ENCODE results near the gene SBF2.

SBF2 gene

GRCh38 chr11:9741260-9741659, 552.8 kb downstream of the SBF2 start:
- no peaks in the 10 kb centered on the region for H3K9me3 ChIP-seq (ENCODE audit: control insufficient read depth, insufficient read depth, low read depth, low read length)
- no peak overlapping the region for H3K4me3 ChIP-seq (ENCODE audit: low read depth, low read length)
- H3K27ac ChIP-seq (ENCODE audit: low read depth, low read length) = no peak overlapping the region
- no peak overlapping the region for H3K9ac ChIP-seq (ENCODE audit: low read length)
- H3K4me1 ChIP-seq (ENCODE audit: control insufficient read depth, insufficient read depth, low read length) = no peaks in the 10 kb centered on the region
- no peaks in the 10 kb centered on the region for H3K27me3 ChIP-seq (ENCODE audit: control insufficient read depth, insufficient read depth, low read length)
- H3K36me3 ChIP-seq (ENCODE audit: control insufficient read depth, insufficient read depth, low read length) = peaks cover 65% of the 10 kb centered on the region

- H3K9ac ChIP-seq (ENCODE audit: low read length) = no peak overlapping the region
- H3K36me3 ChIP-seq (ENCODE audit: control insufficient read depth, insufficient read depth, low read length) = peaks cover 66% of the 10 kb centered on the region
These were observed 553.7 kb downstream of the SBF2 start for GRCh38 chr11:9740202-9740883.

GRCh38 chr11:9739123-9739900, 554.7 kb downstream of the SBF2 start:
- Histone ChIP-seq H3K4me1 (ENCODE audit: control insufficient read depth, insufficient read depth, low read length) (no peaks in the 10 kb centered on the region), H3K36me3 (ENCODE audit: control insufficient read depth, insufficient read depth, low read length) (peaks cover 64% of the 10 kb centered on the region), H3K9ac (ENCODE audit: low read length) (no peak overlapping the region), H3K9me3 (ENCODE audit: control insufficient read depth, insufficient read depth, low read depth, low read length) (no peaks in the 10 kb centered on the region), H3K4me3 (ENCODE audit: low read depth, low read length) (no peak overlapping the region), H3K27me3 (ENCODE audit: control insufficient read depth, insufficient read depth, low read length) (no peaks in the 10 kb centered on the region), H3K27ac (ENCODE audit: low read depth, low read length) (no peak overlapping the region)

More at GRCh38 chr11:9740202-9740883, 553.7 kb downstream of the SBF2 start:
- Histone ChIP-seq H3K4me3 (ENCODE audit: low read depth, low read length) (no peak overlapping the region), H3K9me3 (ENCODE audit: control insufficient read depth, insufficient read depth, low read depth, low read length) (no peaks in the 10 kb centered on the region), H3K4me1 (ENCODE audit: control insufficient read depth, insufficient read depth, low read length) (no peaks in the 10 kb centered on the region), H3K27me3 (ENCODE audit: control insufficient read depth, insufficient read depth, low read length) (no peaks in the 10 kb centered on the region), H3K27ac (ENCODE audit: low read depth, low read length) (no peak overlapping the region)

GRCh38 chr11:9738707-9739106, 555.3 kb downstream of the SBF2 start:
- Histone ChIP-seq H3K9me3 (ENCODE audit: control insufficient read depth, insufficient read depth, low read depth, low read length) (no peaks in the 10 kb centered on the region), H3K4me1 (ENCODE audit: control insufficient read depth, insufficient read depth, low read length) (no peaks in the 10 kb centered on the region), H3K9ac (ENCODE audit: low read length) (no peak overlapping the region), H3K4me3 (ENCODE audit: low read depth, low read length) (no peak overlapping the region), H3K27ac (ENCODE audit: low read depth, low read length) (no peak overlapping the region), H3K27me3 (ENCODE audit: control insufficient read depth, insufficient read depth, low read length) (no peaks in the 10 kb centered on the region), H3K36me3 (ENCODE audit: control insufficient read depth, insufficient read depth, low read length) (peaks cover 70% of the 10 kb centered on the region)

GRCh38 chr11:9738116-9738515, 555.9 kb downstream of the SBF2 start:
- Histone ChIP-seq H3K9ac (ENCODE audit: low read length) (no peak overlapping the region), H3K9me3 (ENCODE audit: control insufficient read depth, insufficient read depth, low read depth, low read length) (no peaks in the 10 kb centered on the region), H3K36me3 (ENCODE audit: control insufficient read depth, insufficient read depth, low read length) (peaks cover 76% of the 10 kb centered on the region), H3K27ac (ENCODE audit: low read depth, low read length) (no peak overlapping the region), H3K4me1 (ENCODE audit: control insufficient read depth, insufficient read depth, low read length) (no peaks in the 10 kb centered on the region), H3K4me3 (ENCODE audit: low read depth, low read length) (no peak overlapping the region), H3K27me3 (ENCODE audit: control insufficient read depth, insufficient read depth, low read length) (no peaks in the 10 kb centered on the region)

GRCh38 chr11:9736365-9736764, 557.7 kb downstream of the SBF2 start:
- Histone ChIP-seq H3K27me3 (ENCODE audit: control insufficient read depth, insufficient read depth, low read length) (no peaks in the 10 kb centered on the region), H3K9ac (ENCODE audit: low read length) (no peak overlapping the region), H3K4me1 (ENCODE audit: control insufficient read depth, insufficient read depth, low read length) (no peaks in the 10 kb centered on the region), H3K4me3 (ENCODE audit: low read depth, low read length) (no peak overlapping the region), H3K27ac (ENCODE audit: low read depth, low read length) (no peak overlapping the region), H3K9me3 (ENCODE audit: control insufficient read depth, insufficient read depth, low read depth, low read length) (no peaks in the 10 kb centered on the region), H3K36me3 (ENCODE audit: control insufficient read depth, insufficient read depth, low read length) (peaks cover 79% of the 10 kb centered on the region)

- H3K9me3 ChIP-seq (ENCODE audit: control insufficient read depth, insufficient read depth, low read depth, low read length) = no peaks in the 10 kb centered on the region
- H3K4me1 ChIP-seq (ENCODE audit: control insufficient read depth, insufficient read depth, low read length) = no peaks in the 10 kb centered on the region
- no peak overlapping the region for H3K4me3 ChIP-seq (ENCODE audit: low read depth, low read length)
- H3K36me3 ChIP-seq (ENCODE audit: control insufficient read depth, insufficient read depth, low read length) = peaks cover 75% of the 10 kb centered on the region
- H3K27me3 ChIP-seq (ENCODE audit: control insufficient read depth, insufficient read depth, low read length) = no peaks in the 10 kb centered on the region
- H3K27ac ChIP-seq (ENCODE audit: low read depth, low read length) = no peak overlapping the region
- H3K9ac ChIP-seq (ENCODE audit: low read length) = no peak overlapping the region
These were observed 558.1 kb downstream of the SBF2 start for GRCh38 chr11:9735919-9736318.

GRCh38 chr11:9735236-9735635, 558.8 kb downstream of the SBF2 start:
- Histone ChIP-seq H3K36me3 (ENCODE audit: control insufficient read depth, insufficient read depth, low read length) (peaks cover 72% of the 10 kb centered on the region), H3K27me3 (ENCODE audit: control insufficient read depth, insufficient read depth, low read length) (no peaks in the 10 kb centered on the region), H3K4me1 (ENCODE audit: control insufficient read depth, insufficient read depth, low read length) (no peaks in the 10 kb centered on the region)

GRCh38 chr11:9733212-9733611, 560.8 kb downstream of the SBF2 start:
- Histone ChIP-seq H3K9me3 (ENCODE audit: control insufficient read depth, insufficient read depth, low read depth, low read length) (no peaks in the 10 kb centered on the region), H3K9ac (ENCODE audit: low read length) (no peak overlapping the region), H3K27ac (ENCODE audit: low read depth, low read length) (no peak overlapping the region), H3K4me1 (ENCODE audit: control insufficient read depth, insufficient read depth, low read length) (no peaks in the 10 kb centered on the region), H3K36me3 (ENCODE audit: control insufficient read depth, insufficient read depth, low read length) (peaks cover 72% of the 10 kb centered on the region), H3K4me3 (ENCODE audit: low read depth, low read length) (no peak overlapping the region), H3K27me3 (ENCODE audit: control insufficient read depth, insufficient read depth, low read length) (no peaks in the 10 kb centered on the region)

More at GRCh38 chr11:9735236-9735635, 558.8 kb downstream of the SBF2 start:
- no peak overlapping the region for H3K9ac ChIP-seq (ENCODE audit: low read length)
- H3K27ac ChIP-seq (ENCODE audit: low read depth, low read length) = no peak overlapping the region
- H3K4me3 ChIP-seq (ENCODE audit: low read depth, low read length) = no peak overlapping the region
- H3K9me3 ChIP-seq (ENCODE audit: control insufficient read depth, insufficient read depth, low read depth, low read length) = no peaks in the 10 kb centered on the region

- H3K4me1 ChIP-seq (ENCODE audit: control insufficient read depth, insufficient read depth, low read length) = no peaks in the 10 kb centered on the region
- no peak overlapping the region for H3K27ac ChIP-seq (ENCODE audit: low read depth, low read length)
- H3K9me3 ChIP-seq (ENCODE audit: control insufficient read depth, insufficient read depth, low read depth, low read length) = no peaks in the 10 kb centered on the region
- H3K27me3 ChIP-seq (ENCODE audit: control insufficient read depth, insufficient read depth, low read length) = no peaks in the 10 kb centered on the region
- H3K9ac ChIP-seq (ENCODE audit: low read length) = no peak overlapping the region
- no peak overlapping the region for H3K4me3 ChIP-seq (ENCODE audit: low read depth, low read length)
- H3K36me3 ChIP-seq (ENCODE audit: control insufficient read depth, insufficient read depth, low read length) = peaks cover 74% of the 10 kb centered on the region
These were observed 561.6 kb downstream of the SBF2 start for GRCh38 chr11:9732453-9732852.

- no peaks in the 10 kb centered on the region for H3K27me3 ChIP-seq (ENCODE audit: control insufficient read depth, insufficient read depth, low read length)
- H3K4me3 ChIP-seq (ENCODE audit: low read depth, low read length) = no peak overlapping the region
- no peak overlapping the region for H3K27ac ChIP-seq (ENCODE audit: low read depth, low read length)
- peaks cover 64% of the 10 kb centered on the region for H3K36me3 ChIP-seq (ENCODE audit: control insufficient read depth, insufficient read depth, low read length)
- H3K4me1 ChIP-seq (ENCODE audit: control insufficient read depth, insufficient read depth, low read length) = no peaks in the 10 kb centered on the region
- H3K9me3 ChIP-seq (ENCODE audit: control insufficient read depth, insufficient read depth, low read depth, low read length) = no peaks in the 10 kb centered on the region
- H3K9ac ChIP-seq (ENCODE audit: low read length) = no peak overlapping the region
These were observed 562.8 kb downstream of the SBF2 start for GRCh38 chr11:9731256-9731655.

All from HUES6 (cell line).